Mammary epithelial cell (primary cell): Measurements from ENCODE around the gene TNFRSF1A.

Source experiments
- CTCF ChIP-seq, 2 donors: IDR thresholded peaks in 1 of 2; conservative IDR thresholded peaks in 1 of 2; 2 replicates each; pipeline ENCODE4 v1.5.1; 2011 to 2012; ENCODE audit warnings: inconsistent platforms in 2 of 2, low read length in 2 of 2, mild to moderate bottlenecking in 2 of 2, control low read depth in 1 of 2, low read depth in 1 of 2; ENCODE audit not compliant: insufficient read depth in 1 of 2; ENCODE audit errors: extremely low read depth in 1 of 2
- EZH2 ChIP-seq: IDR thresholded peaks from 2 replicates; pipeline ENCODE4 v1.6.1; 2012; ENCODE audit warnings: low read length, inconsistent platforms, borderline replicate concordance

- TF ChIP-seq EZH2 (no peak), CTCF (conservative IDR thresholded peaks at IDR 0.05 in 1 of 2, IDR thresholded peaks at IDR 0.05 in 1 of 2; ENCODE audit: extremely low read depth in 1 of 2, insufficient read depth in 1 of 2, low read depth in 1 of 2, low read length in 2 of 2) (no peak)
Measured at GRCh38 chr12:6361834-6362233, 20.0 kb upstream of the TNFRSF1A start.
